Keratinocyte (primary cell): ENCODE measurements around the gene ROCK1.

Experiments
- EZH2 ChIP-seq: IDR thresholded peaks from one replicate; pipeline ENCODE4 v1.6.1; 2012; ENCODE audit warnings: inconsistent platforms, mild to moderate bottlenecking, low read length, moderate library complexity
- TF ChIP-seq, protein P1 (sequence below), 3 experiments: IDR thresholded peaks in 1 of 3; conservative IDR thresholded peaks in 1 of 3; optimal IDR thresholded peaks in 1 of 3; 2 replicates in 2 of 3; 3 replicates in 1 of 3; pipeline versions ENCODE3 to v1.5.1; 2011; ENCODE audit warnings: low read length in 3 of 3, mild to moderate bottlenecking in 3 of 3, moderate library complexity in 2 of 3, control low read depth in 1 of 3, inconsistent platforms in 1 of 3; ENCODE audit not compliant: insufficient read depth in 2 of 3; ENCODE audit errors: extremely low read depth in 1 of 3

DNA sequence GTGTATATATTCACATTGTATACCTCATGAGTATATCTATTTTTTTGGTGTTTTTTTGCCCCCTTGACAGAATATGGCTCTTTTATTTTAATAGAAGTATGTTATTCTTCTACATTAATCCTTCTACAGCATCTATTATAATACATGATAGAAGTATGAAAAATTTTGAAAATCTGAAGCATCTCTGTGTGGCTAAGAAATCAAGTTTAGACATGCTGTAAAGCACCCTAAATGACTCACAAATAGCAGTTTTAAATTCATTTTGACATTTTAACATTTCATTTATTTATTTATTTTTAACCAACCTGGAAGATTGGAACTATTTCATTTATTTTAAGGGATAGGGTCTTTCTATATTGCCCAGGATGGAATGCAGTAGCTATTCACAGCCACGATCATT, 33.8 kb upstream of the ROCK1 start:
- TF ChIP-seq, protein P1, sequence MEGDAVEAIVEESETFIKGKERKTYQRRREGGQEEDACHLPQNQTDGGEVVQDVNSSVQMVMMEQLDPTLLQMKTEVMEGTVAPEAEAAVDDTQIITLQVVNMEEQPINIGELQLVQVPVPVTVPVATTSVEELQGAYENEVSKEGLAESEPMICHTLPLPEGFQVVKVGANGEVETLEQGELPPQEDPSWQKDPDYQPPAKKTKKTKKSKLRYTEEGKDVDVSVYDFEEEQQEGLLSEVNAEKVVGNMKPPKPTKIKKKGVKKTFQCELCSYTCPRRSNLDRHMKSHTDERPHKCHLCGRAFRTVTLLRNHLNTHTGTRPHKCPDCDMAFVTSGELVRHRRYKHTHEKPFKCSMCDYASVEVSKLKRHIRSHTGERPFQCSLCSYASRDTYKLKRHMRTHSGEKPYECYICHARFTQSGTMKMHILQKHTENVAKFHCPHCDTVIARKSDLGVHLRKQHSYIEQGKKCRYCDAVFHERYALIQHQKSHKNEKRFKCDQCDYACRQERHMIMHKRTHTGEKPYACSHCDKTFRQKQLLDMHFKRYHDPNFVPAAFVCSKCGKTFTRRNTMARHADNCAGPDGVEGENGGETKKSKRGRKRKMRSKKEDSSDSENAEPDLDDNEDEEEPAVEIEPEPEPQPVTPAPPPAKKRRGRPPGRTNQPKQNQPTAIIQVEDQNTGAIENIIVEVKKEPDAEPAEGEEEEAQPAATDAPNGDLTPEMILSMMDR (optimal IDR thresholded peaks at IDR 0.05 in 1 of 3, IDR thresholded peaks at IDR 0.05 in 1 of 3, conservative IDR thresholded peaks at IDR 0.05 in 1 of 3; ENCODE audit: extremely low read depth in 1 of 3, insufficient read depth in 2 of 3, low read length in 3 of 3) = no peak
- no peak for TF ChIP-seq EZH2
